GOT3 (cell line): ENCODE measurements around the gene IL21.
"Not testable (repeated sequence)": the region's sequence is repeated elsewhere in the genome, so short reads cannot be mapped to it uniquely, and the experiment has no call there.

Experiments
- DNase-seq: peaks from one replicate; lab custom pipeline; 2025; ENCODE audit warnings: mixed read lengths; lab: John Stamatoyannopoulos, UW

The IL21 gene

DNA sequence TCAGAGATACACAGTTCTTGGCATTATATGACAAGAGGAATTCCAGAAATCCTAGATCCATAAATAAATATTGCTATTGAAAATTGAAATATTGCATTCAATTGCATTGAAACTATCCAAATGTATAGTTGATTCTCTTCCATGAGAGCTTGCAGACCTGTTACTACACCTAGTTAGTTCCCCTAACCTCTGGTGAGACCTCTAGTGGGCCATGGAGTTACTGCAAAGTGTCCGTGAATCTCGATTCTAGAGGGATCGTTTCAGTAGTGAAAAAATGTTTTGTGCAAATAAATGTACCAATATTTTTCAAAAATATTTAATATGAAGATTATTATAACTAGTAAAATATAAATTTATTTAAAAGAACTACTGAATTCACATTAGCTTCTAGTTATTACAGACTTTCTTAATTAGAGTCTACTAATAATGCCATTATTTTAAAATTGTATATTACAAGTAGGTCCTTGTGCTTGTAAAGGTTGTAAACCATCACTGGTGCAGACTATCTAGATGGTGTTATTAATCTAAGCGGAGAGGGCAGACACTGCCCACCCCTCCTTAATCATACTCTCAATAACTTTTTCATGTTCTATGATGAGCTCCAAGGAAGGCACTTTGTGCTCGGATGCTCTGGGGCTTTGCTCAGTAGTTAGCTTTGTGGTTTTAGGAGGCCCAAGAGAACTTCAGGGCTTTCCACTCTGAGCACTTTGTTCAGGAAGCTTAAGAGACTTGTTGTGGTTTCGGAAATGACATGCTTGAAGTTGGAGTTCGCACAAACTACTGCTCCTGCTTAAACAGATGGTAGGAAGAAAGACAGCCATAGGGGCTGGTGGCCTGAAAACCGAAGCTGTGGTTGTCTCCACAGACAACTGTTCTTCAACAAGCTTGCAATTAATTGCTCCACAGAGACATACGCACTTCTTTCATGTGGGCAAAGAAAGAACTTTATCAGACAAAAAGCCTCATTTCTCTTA is 42.8 kb downstream of the IL21 start:
- peak; percentile 1 for DNase-seq

DNA sequence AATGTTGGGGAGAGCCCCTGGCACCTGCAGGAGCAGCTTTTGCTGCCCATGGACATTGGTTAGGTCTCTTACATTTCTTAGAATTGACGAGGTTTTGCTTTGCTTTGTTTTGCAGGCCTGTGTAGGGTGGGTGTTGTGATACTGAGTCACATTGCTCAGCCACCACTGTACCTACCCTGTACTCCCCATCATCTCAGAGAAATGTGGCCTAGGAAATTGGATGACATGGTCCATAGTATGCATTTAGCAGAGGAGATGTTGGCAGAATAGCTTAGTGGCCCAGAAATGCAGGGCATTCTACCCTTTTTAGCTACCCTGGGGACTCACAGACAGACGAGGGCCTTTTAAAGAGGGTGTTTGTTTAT is 43.7 kb downstream of the IL21 start:
- no peak for DNase-seq

DNA sequence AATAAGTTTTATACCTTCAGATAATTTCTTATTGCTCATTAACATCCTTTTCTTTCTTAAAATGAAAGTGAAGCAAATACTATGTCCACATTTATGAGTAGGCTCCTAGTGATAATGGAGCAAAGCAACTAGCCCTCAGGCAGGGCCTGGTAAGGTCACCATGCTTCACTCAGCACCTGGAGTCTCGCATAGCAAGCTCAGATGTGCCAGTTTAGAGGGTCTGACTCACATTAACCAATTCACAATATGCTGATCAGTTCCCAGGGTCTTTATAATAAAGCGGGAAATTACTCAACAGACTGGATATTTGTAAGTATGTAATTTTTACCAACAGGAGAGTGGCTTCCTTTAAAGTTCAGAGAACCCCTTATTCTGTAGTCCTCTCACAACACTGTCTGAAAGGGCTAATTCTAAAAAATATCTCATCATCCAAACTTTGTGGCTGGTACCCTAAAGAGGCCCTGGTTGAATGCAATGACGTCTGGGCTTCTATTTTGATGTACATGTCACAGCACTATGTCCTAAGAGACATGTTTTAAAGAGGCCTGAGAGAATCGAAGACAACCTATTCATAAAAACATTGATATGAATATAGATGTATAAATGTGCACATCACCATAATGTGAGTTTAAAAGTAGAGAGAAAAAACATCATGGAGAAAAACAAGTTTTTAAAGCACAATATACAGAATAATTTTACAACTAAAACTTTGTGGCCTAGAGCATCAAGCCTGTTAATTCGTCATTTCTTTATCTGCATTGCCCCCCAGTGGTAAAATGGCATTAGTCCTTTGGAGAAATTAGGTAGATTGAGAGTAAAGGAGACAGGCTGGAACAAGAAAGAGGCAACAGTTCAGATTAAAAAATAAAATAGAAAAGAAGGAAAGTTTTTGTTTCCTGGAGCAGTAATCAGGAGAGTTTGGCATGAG is 44.3 kb downstream of the IL21 start:
- DNase-seq = no peak

DNA sequence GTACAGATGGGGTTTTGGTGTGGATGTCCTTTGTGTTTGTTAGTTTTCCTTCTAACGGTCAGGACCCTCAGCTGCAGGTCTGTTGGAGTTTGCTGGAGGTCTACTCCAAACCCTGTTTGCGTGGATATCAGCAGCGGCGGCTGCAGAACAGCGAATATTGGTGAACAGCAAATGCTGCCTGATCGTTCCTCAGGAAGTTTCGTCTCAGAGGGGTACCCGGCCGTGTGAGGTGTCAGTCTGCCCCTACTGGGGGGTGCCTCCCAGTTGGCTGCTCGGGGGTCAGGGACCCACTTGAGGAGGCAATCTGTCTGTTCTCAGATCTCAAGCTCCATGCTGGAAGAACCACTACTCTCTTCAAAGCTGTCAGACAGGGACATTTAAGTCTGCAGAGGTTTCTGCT is 46.5 kb downstream of the IL21 start:
- DNase-seq = not testable (repeated sequence)

DNA sequence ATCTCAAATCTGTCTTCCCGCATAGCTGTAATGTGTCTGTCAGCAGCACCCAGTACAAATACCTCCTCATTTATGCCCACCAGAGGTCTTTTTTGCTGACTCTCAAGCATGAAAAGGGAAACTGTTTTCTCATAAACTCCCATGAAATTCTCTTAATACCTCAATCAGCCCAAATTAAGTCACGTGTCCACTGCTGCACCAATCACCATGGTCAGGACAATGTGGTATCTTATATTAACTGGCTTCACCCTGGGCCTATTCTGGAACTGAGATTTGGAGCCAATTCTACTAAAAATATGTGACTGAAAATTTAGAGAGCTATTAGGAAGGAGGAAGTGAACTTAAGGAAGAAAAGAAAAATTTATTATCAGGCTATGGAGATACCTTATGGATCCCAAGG is 58.4 kb downstream of the IL21 start:
- DNase-seq = no peak
